WERI-Rb-1 (cell line): ENCODE data around the gene NBAS.

ENCODE experiments used
- DNase-seq: peaks from one replicate; pipeline ENCODE4 v3.0.0-alpha.2; 2020
- H3K27ac ChIP-seq: fragments of 250-450 bp; sonication (Bioruptor Pico); 2 replicates; pipeline ENCODE4 v1.5.1; 2020; ENCODE audit warnings: mild to moderate bottlenecking, moderate library complexity
- H3K27me3 ChIP-seq: fragments of 250-450 bp; sonication (Bioruptor Pico); 2 replicates; pipeline ENCODE4 v1.5.1; 2021; ENCODE audit warnings: mild to moderate bottlenecking, low read depth, moderate library complexity; ENCODE audit not compliant: insufficient read depth, severe bottlenecking
- H3K36me3 ChIP-seq: fragments of 250-450 bp; sonication (Bioruptor Pico); 2 replicates; pipeline ENCODE4 v1.5.1; 2020; ENCODE audit warnings: mild to moderate bottlenecking, moderate library complexity
- H3K4me3 ChIP-seq: 2 replicates; pipeline ENCODE4 v1.5.1; 2011; ENCODE audit warnings: low read depth, mild to moderate bottlenecking, control low read depth, low read length
- H3K9me3 ChIP-seq: fragments of 250-450 bp; sonication (Bioruptor Pico); 2 replicates; pipeline ENCODE4 v1.5.1; 2021; ENCODE audit warnings: mild to moderate bottlenecking, moderate library complexity; ENCODE audit not compliant: severe bottlenecking
- TF ChIP-seq, protein P1 (sequence below): IDR thresholded peaks from 2 replicates; pipeline ENCODE4 v1.5.1; 2011; ENCODE audit warnings: low read depth, mild to moderate bottlenecking, control low read depth, inconsistent platforms, low read length

NBAS gene

DNA sequence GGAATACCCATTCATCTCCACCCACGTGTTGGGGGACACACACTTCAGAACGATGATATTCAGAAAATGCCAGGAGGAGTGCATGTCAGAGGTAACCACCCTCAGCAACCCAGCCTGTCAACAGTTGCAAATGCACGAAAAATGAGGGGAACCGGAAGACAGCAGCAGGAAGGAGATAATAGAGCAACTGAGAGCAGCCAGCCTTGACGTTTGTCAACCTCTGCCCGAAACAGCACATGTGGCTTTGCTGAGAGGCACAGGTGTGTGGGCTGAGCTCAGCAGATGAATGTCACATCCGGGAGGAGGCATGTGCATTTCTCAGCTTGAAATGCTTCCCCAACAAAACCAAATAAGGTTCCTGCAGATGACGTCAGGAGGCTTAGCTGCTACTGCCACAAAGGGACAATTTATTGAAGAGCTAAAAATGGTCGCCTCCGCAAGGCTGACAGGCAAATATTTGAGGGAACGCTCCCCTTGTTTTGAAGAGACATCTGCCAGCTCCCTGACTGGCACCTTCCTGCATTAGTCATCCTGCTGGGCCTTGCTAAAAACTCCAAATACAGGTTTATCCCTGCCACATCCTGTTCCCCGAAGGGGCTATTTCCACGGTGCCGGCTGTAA is 419.0 kb downstream of the NBAS start:
- Histone ChIP-seq H3K27me3 (no peaks in the 10 kb centered on the region), H3K9me3 (no peaks in the 10 kb centered on the region), H3K4me3 (no peak overlapping the region), H3K36me3 (no peaks in the 10 kb centered on the region), H3K27ac (no peak overlapping the region)
- TF ChIP-seq, protein P1, sequence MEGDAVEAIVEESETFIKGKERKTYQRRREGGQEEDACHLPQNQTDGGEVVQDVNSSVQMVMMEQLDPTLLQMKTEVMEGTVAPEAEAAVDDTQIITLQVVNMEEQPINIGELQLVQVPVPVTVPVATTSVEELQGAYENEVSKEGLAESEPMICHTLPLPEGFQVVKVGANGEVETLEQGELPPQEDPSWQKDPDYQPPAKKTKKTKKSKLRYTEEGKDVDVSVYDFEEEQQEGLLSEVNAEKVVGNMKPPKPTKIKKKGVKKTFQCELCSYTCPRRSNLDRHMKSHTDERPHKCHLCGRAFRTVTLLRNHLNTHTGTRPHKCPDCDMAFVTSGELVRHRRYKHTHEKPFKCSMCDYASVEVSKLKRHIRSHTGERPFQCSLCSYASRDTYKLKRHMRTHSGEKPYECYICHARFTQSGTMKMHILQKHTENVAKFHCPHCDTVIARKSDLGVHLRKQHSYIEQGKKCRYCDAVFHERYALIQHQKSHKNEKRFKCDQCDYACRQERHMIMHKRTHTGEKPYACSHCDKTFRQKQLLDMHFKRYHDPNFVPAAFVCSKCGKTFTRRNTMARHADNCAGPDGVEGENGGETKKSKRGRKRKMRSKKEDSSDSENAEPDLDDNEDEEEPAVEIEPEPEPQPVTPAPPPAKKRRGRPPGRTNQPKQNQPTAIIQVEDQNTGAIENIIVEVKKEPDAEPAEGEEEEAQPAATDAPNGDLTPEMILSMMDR, result no peak
- DNase-seq, result no peak

DNA sequence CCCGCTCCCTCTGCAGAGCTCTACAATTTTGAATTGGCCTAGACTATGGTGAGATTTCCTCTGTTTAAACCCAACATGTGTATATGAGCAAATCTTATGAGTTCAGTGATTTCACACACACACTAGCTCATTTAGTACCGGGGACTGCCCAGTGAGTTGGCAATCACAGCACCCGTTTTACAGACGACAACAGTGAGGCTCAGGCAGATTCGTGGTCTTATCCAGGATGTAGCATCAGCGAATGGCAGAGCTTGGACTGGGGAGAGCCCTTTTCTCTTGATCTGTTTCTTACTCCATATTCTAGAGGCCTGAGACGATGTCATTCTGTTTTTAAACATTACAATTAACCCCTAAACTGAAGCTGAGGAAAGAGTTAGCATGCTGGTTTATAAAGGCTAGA is 419.9 kb downstream of the NBAS start:
- TF ChIP-seq, protein P1, result no peak
- no peak overlapping the region for H3K27ac ChIP-seq

DNA sequence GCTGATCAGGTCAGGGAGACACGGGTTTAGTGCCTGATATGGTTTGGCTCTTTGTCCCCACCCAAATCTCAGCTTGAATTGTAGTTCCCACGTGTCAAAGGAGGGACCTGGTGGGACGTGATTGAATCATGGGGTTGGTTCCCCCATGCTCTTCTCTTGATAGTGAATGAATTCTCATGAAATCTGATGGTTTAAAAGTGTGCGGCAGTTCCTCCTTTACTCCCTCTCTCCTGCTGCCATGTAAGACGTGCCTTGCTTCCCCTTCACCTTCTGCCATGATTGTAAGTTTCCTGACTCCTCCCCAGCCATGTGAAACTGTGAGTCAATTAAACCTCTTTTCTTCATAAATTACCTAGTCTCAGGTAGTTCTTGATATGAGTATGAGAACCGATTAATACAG is 424.5 kb downstream of the NBAS start:
- no peaks in the 10 kb centered on the region for H3K36me3 ChIP-seq
- no peak overlapping the region for H3K4me3 ChIP-seq
- TF ChIP-seq, protein P1, result no peak
- DNase-seq, result no peak
- no peaks in the 10 kb centered on the region for H3K9me3 ChIP-seq
- no peaks in the 10 kb centered on the region for H3K27me3 ChIP-seq
- H3K27ac ChIP-seq, result no peak overlapping the region

More for the DNA sequence above, 419.9 kb downstream of the NBAS start:
- H3K27me3 ChIP-seq, result no peaks in the 10 kb centered on the region
- no peak for DNase-seq
- H3K9me3 ChIP-seq, result no peaks in the 10 kb centered on the region
- no peak overlapping the region for H3K4me3 ChIP-seq
- H3K36me3 ChIP-seq, result no peaks in the 10 kb centered on the region

DNA sequence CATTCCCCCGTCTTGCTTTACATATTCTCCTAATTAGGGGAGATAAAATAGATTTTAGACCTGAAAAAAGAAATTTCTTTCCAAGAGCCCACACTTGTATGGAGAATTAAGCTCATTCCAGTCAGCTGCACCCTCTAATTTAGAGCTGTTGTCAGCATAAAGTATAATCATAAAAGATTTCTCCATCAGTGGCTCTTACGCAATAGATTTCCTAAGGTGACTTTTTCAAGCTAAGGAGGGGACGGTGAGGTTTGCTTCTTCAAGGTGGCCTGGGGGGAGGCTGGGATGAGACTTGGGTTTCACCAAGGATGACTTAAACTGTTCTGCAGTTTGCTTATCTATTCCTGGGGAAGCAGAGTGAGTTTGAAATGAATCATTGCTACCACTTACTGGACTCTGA is 426.2 kb downstream of the NBAS start:
- H3K36me3 ChIP-seq, result no peaks in the 10 kb centered on the region
- TF ChIP-seq, protein P1, result no peak
- no peaks in the 10 kb centered on the region for H3K27me3 ChIP-seq
- no peak overlapping the region for H3K4me3 ChIP-seq
- no peaks in the 10 kb centered on the region for H3K9me3 ChIP-seq
- DNase-seq, result no peak
- H3K27ac ChIP-seq, result no peak overlapping the region

GRCh38 chr2:15133461-15133860 is 427.7 kb downstream of the NBAS start:
- DNase-seq, result no peak
- no peak overlapping the region for H3K4me3 ChIP-seq
- TF ChIP-seq, protein P1, result no peak
- no peak overlapping the region for H3K27ac ChIP-seq
- H3K27me3 ChIP-seq, result no peaks in the 10 kb centered on the region
- H3K36me3 ChIP-seq, result no peaks in the 10 kb centered on the region
- H3K9me3 ChIP-seq, result no peaks in the 10 kb centered on the region

- no peak overlapping the region for H3K27ac ChIP-seq
- no peak overlapping the region for H3K4me3 ChIP-seq
- no peak for DNase-seq
- no peaks in the 10 kb centered on the region for H3K27me3 ChIP-seq
- H3K9me3 ChIP-seq, result peaks cover 10% of the 10 kb centered on the region
- H3K36me3 ChIP-seq, result no peaks in the 10 kb centered on the region
- TF ChIP-seq, protein P1, result no peak
Observed at GRCh38 chr2:15128846-15129245, 432.3 kb downstream of the NBAS start.
